DMS153 treated with DMSO at 0.1 percent for 48 hours (cell line): ENCODE measurements around the gene FIGLA.

ENCODE experiments used
- DNase-seq: peaks from one replicate; lab custom pipeline; 2025; ENCODE audit not compliant: unreplicated experiment; lab: John Stamatoyannopoulos, UW

FIGLA gene, protein sequence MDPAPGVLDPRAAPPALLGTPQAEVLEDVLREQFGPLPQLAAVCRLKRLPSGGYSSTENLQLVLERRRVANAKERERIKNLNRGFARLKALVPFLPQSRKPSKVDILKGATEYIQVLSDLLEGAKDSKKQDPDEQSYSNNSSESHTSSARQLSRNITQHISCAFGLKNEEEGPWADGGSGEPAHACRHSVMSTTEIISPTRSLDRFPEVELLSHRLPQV

DNA sequence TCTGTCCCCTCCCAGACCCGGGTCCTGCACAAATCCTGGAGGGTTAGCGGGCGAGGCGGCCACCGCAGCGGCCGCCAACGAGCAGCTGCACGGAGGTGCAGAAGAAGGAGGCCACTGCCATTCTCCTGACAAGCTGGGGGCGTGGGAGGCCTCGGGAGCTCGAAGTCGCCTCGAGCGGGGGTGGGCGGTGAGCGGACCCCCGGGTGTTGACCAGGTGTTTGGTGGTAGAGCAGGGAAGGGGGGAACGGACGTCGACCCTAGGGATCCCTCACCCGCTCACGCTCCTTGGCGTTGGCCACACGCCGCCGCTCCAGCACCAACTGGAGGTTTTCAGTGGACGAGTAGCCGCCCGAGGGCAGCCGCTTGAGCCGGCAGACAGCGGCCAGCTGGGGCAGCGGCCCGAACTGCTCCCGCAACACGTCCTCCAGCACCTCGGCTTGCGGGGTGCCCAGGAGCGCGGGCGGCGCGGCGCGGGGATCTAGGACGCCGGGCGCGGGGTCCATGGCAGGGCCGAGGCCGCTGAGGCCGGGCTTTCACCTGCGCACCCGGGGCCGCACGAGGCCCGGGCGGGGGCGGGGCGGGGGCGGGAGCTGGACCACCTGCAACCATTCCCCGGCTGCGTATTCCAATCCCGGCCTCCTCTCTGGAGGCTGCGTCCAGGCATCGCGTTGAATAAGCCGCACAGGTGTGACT lies at the start of gene FIGLA:
Gene FIGLA, minus strand, starts transcription at position 508 of the 693 bp plus-strand sequence. Its CDS starts 5 bp downstream, at position 503.
- DNase-seq, result no peak

DNA sequence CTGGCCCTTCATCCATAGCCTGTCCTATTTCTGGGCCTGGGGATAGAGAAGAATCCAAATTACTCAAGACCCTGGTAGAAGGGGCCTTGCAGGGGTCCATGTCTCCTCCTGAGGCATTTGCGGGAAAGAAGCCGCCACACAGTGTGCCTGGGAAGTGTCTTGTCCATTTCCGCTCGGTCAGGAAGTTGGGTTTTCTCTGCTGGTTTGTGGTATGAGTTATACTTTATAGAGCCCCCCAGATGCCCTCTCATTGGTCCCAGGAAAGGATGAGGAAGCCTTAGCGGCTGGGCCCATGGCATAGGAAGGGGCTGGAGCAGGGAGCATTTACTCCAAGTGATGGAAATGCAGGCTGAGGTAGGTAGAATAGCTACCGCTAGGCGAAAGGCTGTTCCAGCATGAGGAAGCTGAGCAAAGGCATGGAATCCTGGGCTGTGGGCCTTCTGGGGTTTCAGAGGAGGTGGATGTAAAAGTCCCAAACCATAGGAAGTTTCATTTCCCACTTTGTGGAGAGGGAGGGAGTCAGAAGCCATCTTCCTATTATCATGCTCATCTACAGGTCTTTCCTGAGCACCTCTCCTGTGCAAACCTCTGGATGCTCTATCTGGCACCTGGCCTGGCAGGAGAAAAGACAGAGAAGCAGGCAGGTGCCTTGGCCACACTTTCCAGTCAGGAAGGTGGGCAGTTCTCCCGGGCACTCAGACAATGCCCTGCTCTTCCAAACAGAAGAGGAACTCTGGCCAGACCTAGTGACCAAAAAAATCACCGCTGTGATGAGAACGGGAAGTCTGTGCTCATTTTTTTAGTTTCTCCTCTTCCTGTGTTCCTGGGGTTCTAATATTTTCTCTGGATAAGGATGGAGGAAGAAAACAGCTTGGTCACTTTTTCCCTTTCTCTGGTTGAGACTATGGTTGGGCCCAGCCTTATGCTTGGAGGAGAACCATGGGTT lies 47.8 kb upstream of the FIGLA start:
- DNase-seq, result no peak

DNA sequence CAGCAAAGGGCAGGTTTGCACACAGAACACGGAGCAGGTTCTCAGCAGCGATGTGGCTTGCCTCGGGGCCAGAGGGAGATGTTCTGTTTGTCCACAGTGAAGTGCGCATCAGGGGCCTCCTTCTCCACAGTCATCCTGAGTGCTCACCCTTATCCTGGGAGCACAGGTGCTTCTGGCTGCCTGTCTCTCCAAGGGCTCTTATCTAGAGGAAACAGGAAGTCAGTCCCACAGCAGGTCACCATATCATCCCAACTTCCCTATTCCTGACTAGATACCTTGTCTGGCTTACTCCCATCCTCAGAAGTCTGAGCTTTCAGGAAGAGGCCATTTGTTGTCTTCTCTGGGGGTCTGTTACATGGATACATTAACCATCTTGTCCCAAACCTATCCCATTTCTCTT lies 45.2 kb upstream of the FIGLA start, which contains the start of gene CD207:
Gene CD207, minus strand, starts transcription at position 174 of the 400 bp plus-strand sequence. Its CDS starts 40 bp downstream, at position 134.
- no peak for DNase-seq

DNA sequence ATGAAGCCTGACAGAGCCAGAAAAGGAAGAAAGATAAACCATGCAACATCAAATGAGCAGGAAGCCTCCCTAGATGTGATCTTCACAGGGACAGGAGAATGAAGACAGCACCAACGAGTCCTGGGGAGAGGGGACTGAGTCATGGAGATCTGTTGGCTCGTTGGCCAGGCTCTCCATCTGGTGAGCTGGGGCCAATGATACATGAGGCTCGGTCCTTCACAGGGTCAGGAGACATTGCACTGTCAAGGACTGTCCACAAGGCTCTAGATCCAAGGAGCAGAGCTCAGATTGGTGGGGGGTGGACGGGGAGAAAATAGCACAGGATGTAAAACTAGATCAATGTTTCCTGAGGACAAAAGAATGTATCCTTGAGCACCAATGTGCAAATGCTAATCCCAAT lies 44.4 kb upstream of the FIGLA start:
- DNase-seq, result no peak

DNA sequence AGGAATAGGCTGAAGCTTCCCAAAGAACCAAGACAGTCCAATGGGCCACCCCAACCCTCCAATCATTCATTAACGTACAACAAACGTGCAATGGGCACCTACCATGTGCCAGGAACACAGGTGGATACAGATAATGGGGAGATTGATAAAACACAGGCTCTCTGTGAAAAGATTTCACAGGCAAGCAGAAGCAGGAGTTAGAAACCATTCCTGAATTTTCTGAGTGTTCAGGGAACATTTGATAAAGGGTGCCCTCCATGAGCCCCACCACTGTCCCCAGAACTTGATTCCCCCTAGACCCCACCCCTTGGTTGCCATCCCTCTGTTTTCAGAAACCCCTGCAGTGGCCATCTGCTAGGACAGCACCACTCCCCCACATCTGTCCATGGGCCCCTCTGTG lies 43.7 kb upstream of the FIGLA start:
- DNase-seq, result no peak

DNA sequence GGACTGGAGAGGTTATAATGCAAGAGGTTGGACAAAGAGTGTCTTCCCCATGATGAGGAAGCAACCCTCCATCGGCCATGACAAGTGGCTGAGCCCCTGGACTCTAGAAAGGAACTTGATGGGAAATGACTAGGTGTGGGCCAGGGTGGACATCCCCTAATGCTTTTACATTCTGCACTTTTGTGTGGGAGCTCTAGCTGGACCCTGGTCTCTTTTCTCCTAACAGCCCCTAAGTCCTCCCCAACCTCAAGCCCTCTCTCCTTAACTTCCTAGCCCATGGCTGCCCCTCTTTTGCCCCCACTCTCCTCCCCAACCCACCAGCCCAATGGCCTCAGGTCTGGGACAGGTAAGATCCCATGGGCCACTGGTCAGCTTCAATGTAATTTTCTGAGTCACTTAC lies 42.8 kb upstream of the FIGLA start:
- DNase-seq, result no peak

DNA sequence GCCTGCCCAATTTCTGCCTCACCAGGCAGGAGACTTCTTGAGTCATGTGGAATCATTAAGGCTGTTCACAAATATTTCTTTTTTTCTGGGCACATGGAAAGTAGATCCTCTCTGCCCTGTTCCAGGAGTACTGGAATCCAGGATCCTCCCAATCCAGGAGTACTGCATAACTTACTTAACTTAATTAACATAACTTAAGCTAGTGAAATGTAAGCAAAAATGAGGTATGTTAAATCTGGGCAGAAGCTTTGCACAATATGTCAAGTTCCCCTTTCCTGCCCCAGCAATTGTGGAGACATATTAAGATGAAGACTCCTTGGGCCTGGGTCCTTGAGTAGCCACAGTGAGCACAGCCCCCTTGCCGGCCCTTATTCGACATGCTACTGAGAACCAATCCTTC lies 41.9 kb upstream of the FIGLA start:
- DNase-seq, result no peak

DNA sequence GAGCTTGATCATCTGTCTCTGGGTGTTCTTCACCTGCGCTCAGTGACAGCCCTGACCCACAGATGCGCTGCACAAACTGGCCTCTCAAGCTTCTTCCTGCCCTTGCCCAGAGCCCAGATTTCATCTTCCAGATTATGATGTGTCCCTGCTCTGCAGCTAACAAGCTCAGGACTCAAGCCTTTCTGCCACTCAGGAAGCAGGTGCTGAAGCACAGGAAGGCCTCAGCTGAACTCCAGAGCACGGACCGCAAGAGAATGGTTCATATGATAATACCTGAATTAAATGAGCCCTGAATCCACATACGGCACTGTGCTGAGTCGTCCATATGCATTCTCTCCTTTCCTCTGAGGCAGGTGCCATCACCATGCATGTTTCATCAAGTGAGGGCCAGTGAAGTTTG lies 41.4 kb upstream of the FIGLA start:
- no peak for DNase-seq

DNA sequence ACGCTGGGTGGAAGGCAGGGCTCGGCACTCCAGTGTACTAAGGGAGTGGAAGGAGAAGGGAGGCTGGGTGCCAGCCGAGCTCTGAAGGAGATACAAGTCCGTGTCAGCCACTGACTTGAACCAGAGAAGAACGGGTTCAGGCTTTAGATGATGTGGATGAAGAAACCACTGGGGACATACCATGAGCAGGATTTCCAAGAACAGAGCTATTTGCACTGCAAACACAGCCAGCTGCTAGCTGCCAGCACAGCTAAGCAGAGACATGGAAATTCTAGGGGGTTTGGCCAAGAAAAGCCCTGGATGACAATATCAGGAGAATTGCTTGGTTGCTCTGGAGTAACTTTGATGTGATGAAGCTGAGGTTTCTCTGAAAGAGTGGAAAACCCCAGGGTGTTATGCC lies 39.9 kb upstream of the FIGLA start:
- no peak for DNase-seq

DNA sequence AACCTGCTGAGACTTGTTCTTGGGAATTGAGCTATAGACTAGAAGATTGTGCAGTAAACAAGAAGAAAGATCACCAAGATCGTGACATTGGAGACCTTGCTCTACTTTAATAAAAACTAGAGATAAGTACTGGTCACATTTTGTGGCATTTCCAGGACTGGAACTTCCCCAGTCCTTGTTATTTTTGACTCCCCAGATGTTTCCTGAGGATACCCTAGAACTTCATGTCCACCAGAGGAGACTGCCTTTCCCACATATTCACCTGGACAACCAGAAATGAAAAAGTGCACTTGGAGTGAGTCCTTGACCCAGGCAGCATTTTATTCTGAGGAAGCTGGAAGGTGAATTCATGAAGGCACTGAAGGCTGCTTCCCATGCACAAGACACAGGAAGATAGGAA lies 39.5 kb upstream of the FIGLA start:
- no peak for DNase-seq

DNA sequence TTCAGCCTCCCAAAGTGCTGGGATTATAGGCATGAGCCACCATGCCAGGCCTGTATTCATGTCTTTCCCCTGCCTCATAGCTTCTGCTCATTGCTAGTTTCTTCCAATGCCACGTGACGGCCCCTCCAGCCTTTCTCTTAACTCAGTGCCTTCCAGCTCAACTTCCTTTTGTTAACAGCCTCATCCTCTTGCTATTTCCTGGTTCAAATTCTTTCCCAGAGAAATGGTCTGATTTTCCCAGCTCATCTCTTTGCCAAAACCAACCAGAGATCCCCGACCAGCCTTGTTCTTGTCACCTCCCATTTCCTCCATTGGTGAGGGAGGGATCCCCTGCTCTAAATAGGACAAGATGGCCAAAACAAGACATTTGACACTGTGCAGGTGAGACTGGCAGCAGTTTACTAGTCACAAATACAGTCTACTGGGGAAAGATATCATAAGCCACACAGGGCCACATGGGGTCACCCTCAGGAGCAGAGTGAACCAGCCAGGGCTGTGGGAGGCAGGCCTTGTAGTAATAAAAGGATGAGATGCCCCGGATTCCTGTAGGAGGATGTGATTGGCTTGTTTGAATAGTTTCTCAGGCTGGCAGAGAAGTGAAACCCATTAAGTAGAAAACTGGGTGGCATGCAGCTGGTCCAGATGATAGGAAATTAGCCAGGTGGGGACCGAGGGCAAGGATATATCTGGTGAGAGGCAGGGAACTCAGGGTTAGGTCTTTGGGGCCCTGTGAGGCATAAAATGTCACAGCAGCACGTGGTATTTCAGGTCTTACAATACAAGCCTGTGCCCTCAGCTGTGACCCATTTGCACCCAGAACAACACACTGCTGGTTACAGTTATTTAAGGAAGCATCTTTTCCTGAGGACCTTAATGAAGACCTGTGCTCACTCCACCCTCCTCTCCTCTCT lies 38.7 kb upstream of the FIGLA start:
- no peak for DNase-seq

DNA sequence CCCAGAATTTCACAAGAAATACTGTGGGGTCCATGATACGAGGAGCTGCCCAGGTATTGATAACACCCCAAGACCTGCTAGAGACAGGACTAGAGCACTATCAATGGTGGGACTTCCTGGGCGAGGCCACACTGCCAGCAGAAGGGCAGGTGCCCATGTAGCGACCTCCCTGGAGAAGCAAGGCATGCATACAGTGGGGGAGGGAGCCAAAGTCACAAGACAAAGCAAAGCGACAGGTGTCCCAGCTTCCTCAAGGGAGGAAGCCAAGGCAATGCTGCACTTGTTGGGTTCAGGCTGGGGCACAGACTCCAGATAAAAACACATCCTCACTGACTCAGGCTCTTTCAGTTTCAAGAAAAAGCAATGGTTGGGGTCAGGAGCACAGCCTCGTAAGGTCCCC lies 37.7 kb upstream of the FIGLA start:
- DNase-seq, result no peak

DNA sequence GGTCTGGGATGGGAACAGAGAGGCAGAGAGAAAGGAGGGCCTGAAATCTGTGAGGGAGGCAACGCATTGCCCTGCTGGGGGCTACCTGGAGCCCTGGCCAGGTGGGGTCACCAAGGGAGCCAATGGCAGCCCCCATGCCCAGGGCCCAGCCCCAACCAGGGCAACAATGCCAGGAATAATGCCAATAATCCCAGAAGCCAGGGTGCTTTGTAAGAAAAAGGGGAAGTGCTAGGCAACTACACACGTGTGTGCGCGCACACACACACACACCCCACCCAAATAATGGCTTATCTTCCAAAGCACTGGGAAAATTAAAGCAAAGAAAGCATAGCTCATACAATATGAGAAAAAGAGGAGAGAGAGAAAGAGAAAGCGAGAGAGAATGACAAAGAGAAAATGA lies 36.9 kb upstream of the FIGLA start:
- no peak for DNase-seq

DNA sequence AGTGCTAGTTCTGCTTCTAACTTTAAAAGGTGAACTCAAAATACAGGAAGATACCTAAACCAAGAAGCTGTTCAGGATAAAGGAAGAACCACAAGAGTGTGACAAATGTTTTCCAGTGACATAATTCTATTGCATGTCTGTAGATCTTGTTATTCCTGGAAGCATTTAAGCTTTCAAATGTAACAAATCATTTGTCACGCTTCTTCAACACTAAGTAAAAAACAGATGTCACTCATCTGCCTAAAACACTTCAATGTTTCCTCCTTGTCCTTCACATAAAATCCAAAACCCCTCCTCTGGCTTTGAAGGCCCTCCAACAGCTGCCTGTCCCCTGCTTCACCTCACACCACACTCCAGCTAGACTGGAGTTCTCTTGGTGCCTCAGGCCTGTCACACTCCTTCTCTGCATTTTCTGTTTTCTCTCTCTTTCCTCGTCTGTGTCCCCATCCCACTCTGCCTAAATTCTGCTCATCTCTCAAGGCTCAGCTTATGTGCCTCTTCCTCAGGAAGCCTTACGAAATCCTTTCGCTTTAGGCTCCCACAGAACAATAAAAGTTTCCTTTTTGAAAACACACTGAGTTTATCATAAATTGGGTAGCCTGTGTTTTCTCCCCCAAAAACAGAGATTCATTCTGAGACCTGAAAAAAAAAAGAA lies 36.4 kb upstream of the FIGLA start:
- no peak for DNase-seq

DNA sequence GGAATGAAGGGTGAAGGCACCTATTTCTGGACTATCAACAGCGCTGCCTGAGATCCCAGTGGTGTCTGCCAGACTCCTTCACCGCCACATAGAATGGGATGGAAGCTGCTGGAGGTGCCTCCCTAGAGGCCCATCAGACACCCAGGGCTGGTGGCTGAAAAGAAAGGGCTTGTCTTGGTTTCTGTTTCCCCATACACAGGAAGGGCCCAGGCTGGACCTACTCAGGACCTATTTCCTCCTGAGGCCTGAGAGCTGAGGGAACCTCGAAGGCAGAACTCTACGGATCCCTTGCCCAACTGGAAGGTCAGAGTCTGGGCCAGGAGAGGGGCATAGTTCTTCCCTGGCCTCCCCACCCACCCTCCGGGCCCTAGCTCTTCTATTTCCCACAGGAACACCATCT lies 32.8 kb upstream of the FIGLA start:
- no peak for DNase-seq

DNA sequence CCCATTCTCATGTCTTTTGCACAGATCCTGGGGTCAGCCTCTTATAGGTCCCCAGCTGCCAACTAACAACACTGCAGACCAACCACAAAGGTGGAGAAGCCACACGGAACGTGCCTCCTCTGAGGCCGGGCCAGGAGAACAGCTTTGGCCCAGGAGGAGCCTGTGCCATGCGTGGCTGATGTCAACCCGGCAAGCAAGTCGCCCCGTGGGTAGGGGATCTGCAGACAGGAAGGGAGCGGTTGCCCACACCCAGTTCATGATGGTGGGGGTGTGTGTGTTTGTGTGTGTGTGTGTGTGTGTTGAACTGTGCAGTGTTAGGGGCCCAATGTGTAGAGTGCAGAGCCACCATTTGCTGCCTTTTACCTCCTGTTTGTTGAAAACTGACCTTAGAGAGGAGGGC lies 32.4 kb upstream of the FIGLA start:
- DNase-seq, result no peak

DNA sequence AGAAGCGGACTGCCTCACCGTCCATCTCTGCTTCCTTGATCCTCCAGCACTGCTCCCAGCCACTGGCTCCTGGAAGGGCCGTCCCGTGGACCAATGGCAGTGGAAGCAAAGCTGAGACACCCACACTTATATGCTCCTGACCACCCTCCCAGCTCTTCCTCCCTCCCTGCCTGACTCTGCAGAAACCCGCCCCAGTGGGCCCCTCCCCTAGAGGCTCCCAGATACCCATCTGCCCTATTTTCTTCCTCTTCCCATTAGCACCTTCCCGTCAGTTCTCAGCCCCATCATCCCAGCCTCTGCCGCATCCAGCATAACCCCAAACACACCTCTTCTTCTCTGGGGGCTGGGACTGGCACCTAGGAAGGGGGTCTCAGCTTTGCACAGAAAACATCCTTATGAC lies 30.1 kb upstream of the FIGLA start, which contains the start of gene CLEC4F:
Gene CLEC4F, minus strand, starts transcription at position 101 of the 400 bp plus-strand sequence. Its CDS starts 76 bp downstream, at position 25.
- no peak for DNase-seq

DNA sequence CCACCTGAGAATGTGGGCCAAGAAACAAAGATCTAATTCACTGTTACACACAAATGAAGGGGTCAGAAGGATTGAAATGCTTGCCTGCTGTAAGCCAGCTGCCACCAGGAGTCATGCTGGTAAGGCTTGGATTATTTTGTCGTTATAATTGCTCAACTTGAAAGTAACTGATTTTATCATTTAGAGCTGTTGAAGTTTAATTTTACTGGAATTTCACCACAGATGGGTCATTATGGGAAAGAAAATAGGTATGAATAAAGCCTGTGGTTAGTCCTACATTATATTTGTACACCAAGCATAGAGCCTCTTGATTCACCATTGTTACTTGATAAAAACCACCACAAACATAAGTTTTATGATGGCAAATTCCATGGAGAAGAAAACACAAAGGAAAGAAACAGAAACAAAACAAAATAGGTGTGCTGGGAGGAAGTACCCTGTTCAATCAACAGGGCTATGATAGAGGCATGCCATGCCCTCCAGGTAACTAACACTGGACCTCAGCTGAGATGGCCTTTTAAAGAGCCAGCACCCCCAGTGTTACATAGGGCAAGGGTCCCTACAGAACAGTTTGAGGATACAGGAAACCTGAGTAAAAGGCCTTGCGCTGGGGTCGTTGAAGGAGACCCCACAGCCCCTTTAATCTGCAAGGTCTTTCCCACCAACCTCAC lies 27.0 kb upstream of the FIGLA start:
- no peak for DNase-seq

DNA sequence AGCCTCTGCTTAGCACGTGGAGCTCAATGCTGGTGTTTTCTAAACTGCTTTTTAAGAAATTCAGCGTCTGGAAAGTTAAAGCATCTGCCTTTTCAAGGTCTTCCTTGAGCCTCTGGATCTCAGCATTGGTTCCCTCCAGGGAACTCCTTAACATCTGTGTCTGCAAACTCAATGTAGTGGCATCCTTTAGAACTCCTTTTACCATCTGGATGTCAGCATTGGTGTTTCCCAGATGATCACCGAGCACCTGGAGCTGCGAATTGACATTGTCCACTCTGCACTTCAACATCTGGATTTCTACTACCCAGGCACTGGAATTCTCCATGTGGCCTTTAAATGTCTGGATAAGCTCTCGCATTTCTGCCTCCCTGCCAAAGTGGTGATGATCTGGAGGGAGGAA lies 26.3 kb upstream of the FIGLA start:
- no peak for DNase-seq
